GM12875 (cell line): ENCODE data around the gene ZNF608.

Experiments used
- H3K4me3 ChIP-seq: one replicate; pipeline ENCODE4 v1.5.1; 2011; ENCODE audit warnings: low read depth, low read length, control low read depth
- CTCF ChIP-seq: IDR thresholded peaks from 2 replicates; pipeline ENCODE4 v1.5.1; 2011; ENCODE audit warnings: low read depth, mild to moderate bottlenecking, control low read depth, inconsistent platforms, low read length, moderate library complexity, borderline replicate concordance; ENCODE audit not compliant: insufficient read depth

ZNF608 gene

GRCh38 chr5:124716169-124716568, 30.3 kb downstream of the ZNF608 start:
- no peak overlapping the region for H3K4me3 ChIP-seq
- no peak for TF ChIP-seq CTCF

- H3K4me3 ChIP-seq: no peak overlapping the region
- no peak for TF ChIP-seq CTCF
These were observed 31.5 kb downstream of the ZNF608 start for GRCh38 chr5:124714910-124715309.

- H3K4me3 ChIP-seq: no peak overlapping the region
- no peak for TF ChIP-seq CTCF
These were observed 32.8 kb downstream of the ZNF608 start for GRCh38 chr5:124713595-124713994.

- no peak for TF ChIP-seq CTCF
- no peak overlapping the region for H3K4me3 ChIP-seq
These were observed 33.6 kb downstream of the ZNF608 start for GRCh38 chr5:124712731-124713305.

- no peak overlapping the region for H3K4me3 ChIP-seq
- TF ChIP-seq CTCF: no peak
These were observed 38.4 kb downstream of the ZNF608 start for GRCh38 chr5:124708086-124708485.

- TF ChIP-seq CTCF: no peak
- peak overlapping the region; percentile 15 for H3K4me3 ChIP-seq
These were observed 38.9 kb downstream of the ZNF608 start for GRCh38 chr5:124707520-124707919.

- no peak for TF ChIP-seq CTCF
- H3K4me3 ChIP-seq: peak overlapping the region; percentile 15
These were observed 39.6 kb downstream of the ZNF608 start for GRCh38 chr5:124706729-124707361.
